Endothelial cell (in vitro differentiated cells): ENCODE results near the gene CPNE6. TPM values are rescaled to one million over a fixed set of nuclear protein-coding genes. Genes with fewer than 3 reads are reported as not detected.

Experiments
- DNase-seq: peaks from one replicate; pipeline ENCODE4 v3.0.0; 2021; ENCODE audit warnings: low spot score
- H3K27ac Mint-ChIP-seq: one replicate; pipeline ENCODE4 v1.8.0; 2021; ENCODE audit warnings: mixed read lengths, inconsistent platforms; ENCODE audit not compliant: unreplicated experiment
- H3K27me3 Mint-ChIP-seq: one replicate; pipeline ENCODE4 v1.8.0; 2021; ENCODE audit warnings: mild to moderate bottlenecking, moderate library complexity, mixed read lengths, inconsistent platforms; ENCODE audit not compliant: unreplicated experiment
- H3K36me3 Mint-ChIP-seq: one replicate; pipeline ENCODE4 v1.8.0; 2021; ENCODE audit warnings: mild to moderate bottlenecking, low read depth, mixed read lengths, inconsistent platforms; ENCODE audit not compliant: unreplicated experiment
- H3K4me1 Mint-ChIP-seq: one replicate; pipeline ENCODE4 v1.8.0; 2021; ENCODE audit warnings: mild to moderate bottlenecking, mixed read lengths, inconsistent platforms; ENCODE audit not compliant: unreplicated experiment
- H3K4me3 Mint-ChIP-seq: one replicate; pipeline ENCODE4 v1.8.0; 2021; ENCODE audit warnings: mild to moderate bottlenecking, mixed read lengths, inconsistent platforms; ENCODE audit not compliant: unreplicated experiment
- H3K9me3 Mint-ChIP-seq: one replicate; pipeline ENCODE4 v1.8.0; 2021; ENCODE audit warnings: mixed read lengths, inconsistent platforms; ENCODE audit not compliant: unreplicated experiment
- CTCF ChIP-seq: fragments of 200-600 bp; sonication (generic); IDR thresholded peaks from one replicate; pipeline ENCODE4 v1.5.0; 2021; ENCODE audit warnings: antibody characterized with exemption; ENCODE audit not compliant: unreplicated experiment
- total RNA-seq: library from RNA; stranded (reverse); fragmentation: NEBNext Ultra II Directional; extraction: Animal tissue kit (Norgen Biotek cat#: 25700); gene quantifications from one replicate; pipeline ENCODE4 v1.2.1, GENCODE V29; 2021; ENCODE audit not compliant: unreplicated experiment

Gene CPNE6
- total RNA-seq, 1 donor from 2014 or later, result not detected

GRCh38 chr14:24096545-24097181 is 25.3 kb downstream of the CPNE6 start:
- Mint-ChIP-seq H3K4me1 (peaks cover 16% of the 10 kb centered on the region), H3K27ac (no peak overlapping the region), H3K36me3 (peaks cover 8% of the 10 kb centered on the region), H3K27me3 (peaks cover 10% of the 10 kb centered on the region), H3K4me3 (peak overlapping the region; percentile 51), H3K9me3 (no peaks in the 10 kb centered on the region)
- no peak for TF ChIP-seq CTCF
- no peak for DNase-seq

GRCh38 chr14:24098229-24098926 is 27.0 kb downstream of the CPNE6 start:
- Mint-ChIP-seq H3K27me3 (peaks cover 9% of the 10 kb centered on the region), H3K27ac (no peak overlapping the region), H3K36me3 (peaks cover 14% of the 10 kb centered on the region), H3K9me3 (no peaks in the 10 kb centered on the region), H3K4me3 (no peak overlapping the region), H3K4me1 (peaks cover 12% of the 10 kb centered on the region)
- no peak for DNase-seq
- no peak for TF ChIP-seq CTCF

- H3K27ac Mint-ChIP-seq, result no peak overlapping the region
- H3K4me1 Mint-ChIP-seq, result peaks cover 10% of the 10 kb centered on the region
Measured at GRCh38 chr14:24098927-24099813, 27.8 kb downstream of the CPNE6 start.

GRCh38 chr14:24100197-24100981 is 29.0 kb downstream of the CPNE6 start:
- DNase-seq, result no peak
- Mint-ChIP-seq H3K4me3 (no peak overlapping the region), H3K4me1 (peaks cover 5% of the 10 kb centered on the region), H3K36me3 (peaks cover 30% of the 10 kb centered on the region), H3K9me3 (no peaks in the 10 kb centered on the region), H3K27me3 (peaks cover 11% of the 10 kb centered on the region), H3K27ac (no peak overlapping the region)
- TF ChIP-seq CTCF, result no peak

More at GRCh38 chr14:24098927-24099813, 27.8 kb downstream of the CPNE6 start:
- Mint-ChIP-seq H3K36me3 (peaks cover 22% of the 10 kb centered on the region), H3K9me3 (no peaks in the 10 kb centered on the region), H3K27me3 (peaks cover 11% of the 10 kb centered on the region), H3K4me3 (peak overlapping the region; percentile 49)
- no peak for DNase-seq
- no peak for TF ChIP-seq CTCF
